ENCODE results near the gene PHACTR2.

DNA sequence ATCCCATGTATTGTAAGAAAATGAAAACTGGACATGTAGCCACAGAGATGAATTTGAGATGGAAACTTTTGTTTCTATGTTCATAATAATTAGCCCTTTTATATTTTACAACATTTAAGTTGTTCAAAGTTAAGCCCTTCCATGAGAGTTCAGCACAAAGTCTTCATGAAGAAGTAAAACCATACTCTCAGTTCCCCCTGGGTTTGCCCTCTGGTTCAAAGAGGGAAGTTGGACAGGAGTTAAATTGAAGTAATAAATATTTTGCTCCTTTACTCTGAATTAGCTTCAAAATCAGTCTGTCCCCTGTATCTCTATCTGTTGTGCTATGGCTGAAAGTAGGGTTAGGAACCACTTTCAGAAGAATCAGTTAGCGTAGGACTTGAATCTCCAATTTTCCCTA is 31.1 kb downstream of the PHACTR2 start:
- no peak for TF ChIP-seq CTCF (IDR thresholded peaks at IDR 0.05; ENCODE audit: borderline replicate concordance, extremely low read depth, low read length, poor library complexity, severe bottlenecking)
- no peak for TF ChIP-seq EZH2 (IDR thresholded peaks at IDR 0.05; ENCODE audit: borderline replicate concordance, low read depth, low read length, severe bottlenecking)
